ENCODE data around the gene UNC13B.
"Not testable (repeated sequence)": the region's sequence is repeated elsewhere in the genome, so short reads cannot be mapped to it uniquely, and the experiment has no call there.

UNC13B gene

DNA sequence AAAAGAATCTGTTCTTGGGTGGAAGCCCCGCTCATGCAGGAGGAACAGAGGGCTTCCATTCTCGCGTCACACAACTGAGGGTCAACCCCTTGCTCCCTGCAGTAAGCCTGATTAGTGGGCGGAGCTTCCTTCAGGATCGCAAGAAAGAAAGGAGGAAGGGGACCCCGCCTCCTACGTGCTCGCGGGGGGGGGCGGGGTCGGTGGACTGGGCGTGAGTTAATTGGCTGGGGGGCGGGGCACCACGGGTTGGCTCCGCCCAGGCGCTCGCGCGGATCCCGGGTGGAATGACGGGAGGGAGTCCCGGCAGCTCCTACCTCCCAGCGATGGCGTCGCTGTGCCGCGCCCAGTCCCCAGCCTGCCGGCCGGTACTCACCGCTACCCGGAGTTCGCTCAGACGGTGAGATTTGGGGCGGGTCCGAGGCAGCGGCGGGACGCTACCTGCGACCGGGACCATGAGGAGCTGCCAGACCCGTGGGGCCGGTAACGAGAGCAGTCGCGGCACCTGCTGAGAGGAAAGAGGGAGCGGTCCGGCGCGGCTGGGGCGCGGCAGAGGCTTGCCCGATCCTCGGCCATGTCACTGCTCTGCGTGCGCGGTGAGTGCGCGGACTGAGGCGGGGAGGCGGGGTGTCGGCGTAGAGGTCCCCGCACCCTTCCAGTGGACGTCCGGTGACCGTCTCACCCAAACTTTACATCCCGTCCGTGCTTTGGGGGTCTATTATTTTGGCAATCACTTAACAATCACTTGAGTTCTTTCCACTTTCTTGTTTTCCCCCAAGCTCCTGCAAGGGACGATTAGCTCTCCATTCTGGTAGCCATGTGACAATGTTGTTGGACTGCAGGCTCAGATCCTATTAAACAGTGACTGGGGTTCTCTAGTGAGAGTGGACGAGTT lies at the start of gene UNC13B:
TSS of gene UNC13B (plus strand) at position 297 of the 892 bp plus-strand sequence. CDS start at position 572, 275 bp downstream.
- DNase-seq (ENCODE audit: extremely low read depth in 1 of 2, low read depth in 1 of 2): peak; percentile 35 to 59

DNA sequence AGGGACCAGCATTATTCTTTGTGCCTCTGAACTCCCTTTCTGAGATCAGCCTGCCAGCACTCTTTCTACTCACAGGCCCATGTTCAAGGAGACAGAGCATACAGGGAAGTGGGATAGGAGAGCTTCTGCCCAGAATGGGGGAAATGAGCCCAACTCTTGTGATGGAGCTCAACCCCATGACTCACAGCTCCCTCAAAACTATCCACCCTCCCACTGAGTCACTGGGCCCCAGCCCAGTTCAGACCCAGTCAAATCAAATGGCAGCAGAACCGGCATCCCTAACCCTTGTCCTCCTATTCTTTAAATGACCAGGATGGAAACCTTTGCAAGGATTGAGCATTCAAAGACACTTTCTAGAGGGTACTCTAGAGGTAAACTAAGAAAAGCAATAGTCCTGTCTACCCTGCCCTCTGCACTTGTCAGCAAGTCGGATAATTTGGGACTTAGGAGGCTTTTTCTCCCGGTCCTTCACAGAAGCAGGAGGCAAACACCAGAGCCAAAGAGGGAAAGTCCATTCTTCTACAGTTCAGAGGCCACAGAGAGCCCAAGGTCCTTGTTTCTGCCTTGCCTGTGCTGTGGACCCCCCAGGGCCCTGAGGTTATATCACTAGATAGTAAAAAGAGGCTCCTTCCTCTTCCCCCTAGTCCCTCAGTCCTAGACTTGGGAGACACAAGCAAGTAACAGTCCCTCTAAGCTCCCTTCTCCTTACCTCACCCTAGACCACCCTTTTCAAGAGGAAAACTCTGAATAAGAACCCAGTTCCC lies 49.4 kb upstream of the UNC13B start:
- no peak for DNase-seq (ENCODE audit: extremely low read depth in 1 of 2, low read depth in 1 of 2)

DNA sequence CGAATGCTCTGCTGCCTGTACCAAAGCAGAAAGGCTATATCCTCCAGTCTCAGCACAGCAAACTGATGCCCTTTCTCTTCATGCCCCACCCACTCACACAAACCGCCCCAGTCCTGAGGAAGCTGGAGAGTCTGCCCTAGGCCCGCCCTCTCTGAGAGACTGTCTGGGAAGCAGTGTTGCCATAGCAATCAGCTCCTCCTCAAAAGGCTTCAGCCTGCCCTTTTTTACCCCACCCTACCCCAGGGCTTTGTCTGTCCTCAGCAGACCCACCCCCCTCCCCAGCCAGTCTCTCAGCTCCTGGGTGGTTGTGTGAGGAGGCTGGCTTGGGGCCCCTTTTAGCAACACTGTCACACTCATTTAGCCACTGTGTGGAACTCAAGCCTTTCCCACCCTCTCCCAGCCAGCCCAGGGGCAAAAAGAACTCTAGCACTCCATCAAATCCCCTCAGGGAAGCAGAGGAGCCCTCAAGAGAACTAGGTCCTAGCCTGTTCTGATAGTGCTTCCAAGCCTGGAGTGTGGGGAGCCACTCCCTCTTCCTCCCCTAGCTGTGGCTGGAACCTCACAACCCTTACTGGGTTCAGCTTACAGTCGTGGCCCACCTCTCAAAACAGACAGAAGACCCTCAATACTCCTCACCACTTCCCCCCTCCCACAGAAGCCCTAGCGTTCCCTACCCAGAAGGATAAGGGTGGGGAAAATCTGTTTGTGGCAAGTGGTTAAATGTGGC lies 47.5 kb upstream of the UNC13B start:
- peak in 1 of 2 donors; percentile 72 for DNase-seq (ENCODE audit: extremely low read depth in 1 of 2, low read depth in 1 of 2)

DNA sequence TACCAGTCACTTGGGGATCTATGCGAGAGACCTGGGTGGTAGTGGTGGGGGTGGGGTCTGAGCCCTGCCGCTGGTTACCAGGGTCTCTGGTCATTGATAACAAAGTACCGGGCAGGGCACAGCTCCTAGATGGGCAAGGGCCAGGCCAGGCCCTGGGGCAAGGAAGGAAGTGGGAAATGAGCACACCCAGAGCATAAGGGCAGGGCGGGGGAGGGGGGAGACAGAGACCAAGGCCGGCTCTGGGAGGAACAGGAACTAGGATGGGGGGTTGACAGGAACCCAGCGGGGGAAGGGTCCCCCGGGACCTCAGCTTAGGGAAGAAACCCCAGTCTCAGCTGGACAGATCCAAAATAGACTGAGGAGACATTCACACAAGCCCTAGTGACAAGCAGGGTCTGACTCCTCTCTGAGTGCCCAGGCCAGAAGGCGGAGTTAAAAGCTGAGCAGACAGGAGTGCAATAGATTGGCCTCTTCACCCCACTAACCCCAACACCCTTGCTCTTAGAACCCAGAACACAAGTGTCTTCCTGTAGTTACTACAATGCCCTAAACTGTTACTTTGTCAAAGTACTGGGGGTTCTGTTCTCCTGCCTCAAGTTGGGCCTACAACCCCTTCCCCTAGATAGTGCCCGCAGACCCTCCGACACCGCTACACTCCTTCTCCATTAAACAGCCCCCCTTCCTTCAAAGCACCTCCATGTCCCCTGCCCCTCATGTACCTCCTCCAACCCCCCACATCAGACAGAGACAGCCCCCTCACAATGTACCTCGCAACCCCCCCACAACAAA lies 46.8 kb upstream of the UNC13B start:
- no peak for DNase-seq (ENCODE audit: extremely low read depth in 1 of 2, low read depth in 1 of 2)

DNA sequence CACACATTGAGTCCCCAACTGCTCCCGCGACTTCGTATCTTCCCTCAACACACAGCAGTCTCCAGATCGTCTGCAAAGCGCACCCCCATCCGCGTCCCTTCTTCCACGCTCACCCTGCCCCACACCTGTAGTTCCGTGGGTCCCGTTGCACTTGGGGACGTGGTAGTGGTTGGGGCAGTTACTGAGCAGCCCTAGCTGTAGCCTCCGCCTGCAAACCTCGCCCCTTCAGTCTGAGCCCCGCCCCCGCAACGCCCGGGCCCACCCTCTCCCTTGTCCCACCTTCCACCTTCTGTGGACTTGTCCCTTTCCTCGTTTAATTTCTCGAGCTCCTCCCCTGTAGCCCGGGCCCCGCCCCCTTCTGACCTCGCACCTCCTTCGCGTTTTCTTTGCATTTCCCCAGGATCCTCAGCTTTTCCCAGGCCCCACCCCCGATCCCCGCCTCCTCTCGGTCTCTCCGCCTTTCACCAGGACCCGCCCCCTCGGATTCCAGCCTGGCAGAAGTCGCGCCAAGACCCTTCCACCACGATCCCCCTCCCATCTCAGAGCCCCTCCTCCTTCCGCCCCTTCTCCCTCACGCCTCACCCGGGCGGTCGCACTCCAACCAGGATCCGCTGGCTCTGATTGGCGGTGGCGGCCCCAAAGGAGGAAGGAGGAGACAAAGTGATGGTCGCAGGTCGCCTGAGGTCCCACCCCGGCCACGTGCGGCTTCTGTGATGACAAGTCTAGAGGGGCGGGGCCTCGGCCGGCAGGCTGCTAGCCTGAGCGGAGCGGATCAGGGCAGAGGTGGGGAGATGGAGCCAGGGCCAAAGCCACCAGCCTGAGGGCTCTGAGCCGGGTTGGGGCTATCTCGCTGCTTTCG lies 45.9 kb upstream of the UNC13B start, which contains the start of gene ATOSB:
TSS of gene ATOSB (minus strand) at position 183 of the 859 bp plus-strand sequence. CDS start 7,588 bp downstream, outside the sequence.
- DNase-seq (ENCODE audit: extremely low read depth in 1 of 2, low read depth in 1 of 2): peak; percentile 84 to 94

DNA sequence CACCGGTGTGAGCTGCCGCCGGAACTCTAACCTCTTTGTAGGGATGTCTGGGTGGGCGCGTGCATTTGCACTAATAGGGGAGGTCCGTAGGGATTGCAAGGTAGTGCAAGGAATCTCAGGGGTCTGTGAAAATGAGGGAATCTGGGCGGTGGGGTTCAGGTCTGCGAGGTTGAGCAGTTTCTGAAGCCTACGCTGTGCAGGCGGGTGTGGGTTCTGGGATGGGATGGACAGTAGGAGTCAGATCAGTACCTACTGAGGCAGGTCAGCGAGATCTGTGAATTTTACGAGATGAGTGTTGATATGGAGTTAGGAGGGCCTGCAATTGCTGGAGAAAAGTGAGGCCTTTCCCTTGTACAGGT lies 45.3 kb upstream of the UNC13B start:
- no peak for DNase-seq (ENCODE audit: extremely low read depth in 1 of 2, low read depth in 1 of 2)

DNA sequence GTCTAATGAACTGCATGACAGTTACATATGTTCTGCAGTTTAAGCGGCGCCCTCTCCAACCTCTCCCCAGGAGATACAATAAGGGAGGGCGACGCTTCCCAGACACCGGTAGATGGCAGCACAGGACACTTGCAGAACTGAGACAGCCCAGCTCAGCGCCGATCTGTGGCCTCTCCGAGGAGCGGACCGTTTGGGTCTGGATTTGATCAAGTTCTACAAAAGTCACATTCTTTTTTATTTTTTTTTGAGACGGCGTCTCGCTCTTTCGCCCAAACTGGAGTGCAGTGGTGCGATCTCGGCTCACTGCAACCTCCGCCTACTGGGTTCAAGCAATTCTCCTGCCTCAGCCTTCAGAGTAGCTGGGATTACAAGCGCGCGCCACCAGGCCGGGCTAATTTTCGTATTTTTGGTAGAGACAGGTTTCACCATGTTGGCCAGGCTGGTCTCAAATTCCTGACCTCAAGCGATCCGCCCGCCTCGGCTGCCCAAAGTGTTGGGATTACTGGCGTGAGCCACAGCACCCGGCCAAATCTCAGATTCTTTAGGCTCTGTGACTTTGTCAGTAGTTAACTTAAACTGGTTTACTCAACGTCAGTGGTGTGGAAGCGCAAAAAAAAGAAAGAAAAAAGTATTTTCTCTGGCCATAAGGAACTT lies 44.8 kb upstream of the UNC13B start:
- DNase-seq (ENCODE audit: extremely low read depth in 1 of 2, low read depth in 1 of 2): peak; percentile 59 to 80

DNA sequence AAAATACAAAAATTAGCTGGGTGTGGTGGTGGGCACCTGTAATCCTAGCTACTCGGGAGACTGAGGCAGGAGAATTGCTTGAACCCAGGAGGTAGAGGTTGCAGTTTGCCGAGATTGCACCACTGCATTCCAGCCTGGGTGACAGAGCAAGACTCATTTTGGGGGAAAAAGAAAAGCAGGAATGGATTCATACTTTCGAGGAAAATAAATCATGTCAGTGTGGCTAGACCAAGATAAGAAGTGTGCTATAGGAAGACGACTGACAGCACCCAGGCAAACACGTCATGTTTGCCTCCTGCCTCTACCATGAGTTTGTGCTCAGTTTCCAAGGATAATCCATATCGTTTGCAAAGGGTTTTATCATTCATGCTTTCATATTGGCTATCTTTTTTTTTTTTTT lies 26.9 kb upstream of the UNC13B start:
- no peak for DNase-seq (ENCODE audit: extremely low read depth in 1 of 2, low read depth in 1 of 2)

DNA sequence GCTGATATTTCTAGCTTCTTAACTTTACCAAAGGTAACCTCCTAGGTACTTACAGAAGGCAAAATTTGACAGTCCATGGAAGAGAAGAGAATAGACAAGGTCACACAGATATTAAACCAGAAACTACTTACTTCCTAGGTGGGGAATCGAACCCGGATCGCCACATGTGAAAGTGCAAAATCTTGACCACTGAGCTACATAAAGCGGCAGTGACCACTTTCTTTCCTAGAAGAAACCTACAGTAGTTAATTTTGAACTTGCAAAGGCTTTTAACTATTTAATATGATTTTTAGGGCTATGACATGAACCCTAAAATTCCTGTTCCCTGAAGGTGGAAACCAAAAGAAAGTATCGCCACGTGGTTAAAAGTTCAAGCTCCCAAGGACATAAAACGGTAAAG lies 25.8 kb upstream of the UNC13B start:
- DNase-seq (ENCODE audit: extremely low read depth in 1 of 2, low read depth in 1 of 2): no peak

DNA sequence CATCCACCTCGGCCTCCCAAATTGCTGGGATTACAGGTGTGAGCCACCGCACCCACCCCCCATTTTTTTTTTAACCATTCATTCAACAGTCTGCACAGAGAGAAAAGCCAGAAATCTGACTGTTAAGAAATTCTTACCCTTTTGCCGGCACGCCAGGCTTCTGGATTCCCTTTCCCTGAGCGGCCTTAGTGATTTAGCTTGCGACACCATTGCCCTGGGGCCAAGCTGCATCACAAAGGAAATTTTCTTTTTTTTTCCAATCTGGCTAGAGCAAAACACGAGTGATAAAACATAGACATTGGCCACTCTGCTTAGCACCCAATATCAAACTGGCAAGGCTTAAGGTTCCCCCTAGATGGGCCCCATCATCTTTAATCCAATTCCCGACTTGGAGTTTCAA lies 24.9 kb upstream of the UNC13B start:
- no peak for DNase-seq (ENCODE audit: extremely low read depth in 1 of 2, low read depth in 1 of 2)

DNA sequence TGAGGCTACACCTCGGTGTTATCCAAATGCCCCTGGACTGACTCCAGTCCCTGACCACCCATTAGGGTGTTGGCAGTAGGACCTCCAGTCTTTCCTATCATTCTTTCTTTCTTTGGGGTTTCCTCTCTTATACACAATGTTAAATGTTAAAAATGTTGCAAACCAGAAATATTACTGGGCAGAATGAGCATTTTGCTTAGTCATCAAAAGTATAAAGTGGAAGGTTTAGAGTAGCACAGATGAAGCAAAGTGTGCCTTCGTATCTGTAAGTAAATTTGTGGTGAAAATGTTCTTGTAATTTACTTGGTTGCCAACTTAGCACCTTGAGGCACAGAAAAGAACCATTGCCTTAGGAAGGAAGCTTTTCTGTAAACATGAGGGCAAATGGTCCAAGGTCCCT lies 21.7 kb upstream of the UNC13B start:
- no peak for DNase-seq (ENCODE audit: extremely low read depth in 1 of 2, low read depth in 1 of 2)

DNA sequence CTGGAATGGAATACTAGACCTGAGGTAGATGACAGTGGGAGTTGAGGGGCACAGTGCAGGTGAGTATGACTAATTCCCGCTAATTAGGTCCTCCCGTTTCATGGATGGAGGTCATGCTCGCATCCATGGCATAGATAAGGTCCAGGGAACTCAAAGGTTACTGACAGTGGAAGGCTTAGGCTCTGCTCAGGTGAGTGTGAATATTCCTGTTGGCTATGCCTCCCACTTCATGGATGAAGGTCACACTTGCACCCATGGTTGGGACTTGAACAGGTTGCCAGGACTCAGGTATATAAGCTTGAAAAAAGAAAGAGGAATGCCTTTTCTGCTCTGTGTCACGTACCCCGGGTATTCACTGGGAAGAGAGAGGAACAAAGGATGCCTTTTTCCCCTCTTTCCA lies 19.8 kb upstream of the UNC13B start:
- DNase-seq (ENCODE audit: extremely low read depth in 1 of 2, low read depth in 1 of 2): no peak

DNA sequence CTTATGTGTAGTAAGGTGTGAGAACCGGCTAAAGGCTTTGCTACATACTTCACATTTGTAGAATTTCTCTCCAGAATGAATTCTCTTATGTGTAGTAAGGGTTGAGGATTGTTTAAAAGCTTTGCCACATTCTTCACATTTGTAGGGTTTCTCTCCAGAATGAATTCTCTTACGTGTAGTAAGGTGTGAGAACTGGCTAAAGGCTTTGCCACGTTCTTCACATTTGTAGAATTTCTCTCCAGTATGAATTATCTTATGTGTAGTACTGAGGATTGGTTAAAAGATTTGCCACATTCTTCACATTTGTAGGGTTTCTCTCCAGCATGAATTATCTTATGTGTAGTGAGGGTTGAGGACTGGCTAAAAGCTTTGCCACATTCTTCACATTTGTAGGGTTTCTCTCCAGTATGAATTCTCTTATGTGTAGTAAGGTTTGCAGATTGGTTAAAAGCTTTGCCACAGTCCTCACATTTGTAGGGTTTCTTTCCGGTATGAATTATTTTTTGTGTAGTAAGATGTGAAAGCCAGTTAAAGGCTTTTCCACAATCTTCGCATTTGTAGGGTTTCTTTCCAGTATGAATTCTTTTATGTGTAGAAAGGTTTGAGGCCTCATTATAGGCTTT lies 13.8 kb upstream of the UNC13B start:
- not testable (repeated sequence) for DNase-seq (ENCODE audit: extremely low read depth in 1 of 2, low read depth in 1 of 2)

DNA sequence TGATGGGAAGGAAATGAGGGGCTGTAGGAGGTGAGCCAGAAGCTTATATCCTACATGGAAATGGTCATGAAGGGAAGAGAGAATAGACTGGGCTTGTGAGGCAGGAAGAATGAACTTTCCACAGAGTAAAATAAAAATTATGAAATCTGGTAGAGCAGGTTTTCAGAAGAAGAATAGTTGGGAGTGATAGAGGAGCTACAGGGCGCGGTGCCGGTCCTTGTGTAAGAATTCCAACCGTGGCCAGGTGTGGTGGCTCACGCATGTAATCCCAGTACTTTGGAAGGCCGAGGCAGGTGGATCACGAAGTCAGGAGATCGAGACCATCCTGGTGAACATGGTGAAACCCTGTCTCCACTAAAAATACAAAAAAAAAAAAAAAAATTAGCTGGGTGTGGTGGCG lies 8.9 kb upstream of the UNC13B start:
- DNase-seq (ENCODE audit: extremely low read depth in 1 of 2, low read depth in 1 of 2): no peak

DNA sequence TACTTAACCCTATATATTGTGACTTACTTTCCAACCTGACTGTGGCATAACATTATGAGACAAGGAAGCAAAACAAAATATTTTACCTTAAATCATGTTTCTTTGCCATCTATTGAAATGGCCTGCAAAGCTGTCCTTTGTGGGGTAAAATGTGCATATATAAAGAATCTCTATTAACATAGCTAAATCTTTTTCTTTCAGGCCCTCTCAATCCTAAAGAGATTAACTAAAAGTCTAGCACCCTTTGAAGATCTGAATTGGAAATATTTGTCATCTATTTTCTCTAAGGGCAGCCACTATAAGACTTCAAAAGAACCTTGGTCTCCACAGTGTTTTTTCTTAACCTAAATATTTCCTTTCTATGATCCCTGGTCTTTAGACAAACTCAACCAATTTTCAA lies 5.0 kb upstream of the UNC13B start:
- DNase-seq (ENCODE audit: extremely low read depth in 1 of 2, low read depth in 1 of 2): no peak

DNA sequence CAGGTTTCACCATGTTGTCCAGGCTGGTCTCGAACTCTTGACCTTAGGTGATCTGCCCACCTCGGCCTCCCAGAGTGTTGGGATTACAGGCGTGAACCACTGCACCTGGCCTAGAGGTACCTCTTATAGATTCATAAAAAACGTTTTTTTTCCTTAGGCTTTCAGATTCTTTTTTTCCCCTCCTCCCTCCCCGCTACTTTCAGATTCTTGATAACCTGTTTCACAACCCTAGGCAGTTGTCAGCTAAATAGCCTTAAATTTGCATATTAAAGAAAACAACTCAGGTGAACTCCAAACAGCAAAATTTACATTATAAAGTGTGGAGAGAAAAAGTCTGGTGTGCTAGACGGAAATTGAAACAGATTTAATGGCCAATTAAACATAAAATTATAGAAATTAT lies 4.0 kb upstream of the UNC13B start:
- DNase-seq (ENCODE audit: extremely low read depth in 1 of 2, low read depth in 1 of 2): not testable (repeated sequence)

DNA sequence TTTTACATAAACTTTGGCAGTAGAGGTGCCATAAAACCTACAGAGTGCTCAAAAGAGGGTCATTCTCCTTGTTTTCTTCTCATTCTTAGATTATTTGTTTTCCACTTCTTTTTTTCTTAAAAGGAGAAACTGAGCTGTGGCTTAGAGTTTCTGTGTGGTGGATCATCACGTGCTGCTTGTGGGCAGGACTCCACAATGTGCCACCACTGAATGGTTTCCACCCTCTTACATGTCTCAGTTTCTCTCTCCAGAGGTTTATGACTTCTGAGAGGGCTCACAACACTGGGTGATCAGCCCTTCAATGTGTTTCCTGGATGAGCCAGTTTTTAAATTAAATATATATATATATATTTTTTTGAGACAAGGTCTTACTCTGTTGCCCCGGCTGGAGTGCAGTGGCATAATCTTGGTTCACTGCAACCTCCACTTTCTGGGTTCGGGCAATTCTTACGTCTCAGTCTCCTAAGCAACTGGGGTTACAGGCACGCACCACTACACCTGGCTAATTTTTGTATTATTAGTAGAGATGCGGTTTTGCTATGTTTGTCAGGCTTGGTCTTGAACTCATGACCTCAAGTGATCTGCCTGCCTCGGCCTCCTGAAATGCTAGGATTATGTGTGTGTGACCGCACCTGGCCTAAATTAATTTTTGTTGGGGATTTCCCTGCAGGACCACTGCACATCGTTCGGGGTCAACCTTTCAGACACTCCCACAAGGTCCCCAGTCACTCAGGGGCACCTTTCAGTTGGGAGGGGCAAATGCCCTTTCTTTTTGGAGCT lies 3.1 kb upstream of the UNC13B start:
- DNase-seq (ENCODE audit: extremely low read depth in 1 of 2, low read depth in 1 of 2): no peak
